ENCODE results near the gene OR2Y1.
"Not testable (repeated sequence)": the region's sequence is repeated elsewhere in the genome, so short reads cannot be mapped to it uniquely, and the experiment has no call there.

Gene OR2Y1

DNA sequence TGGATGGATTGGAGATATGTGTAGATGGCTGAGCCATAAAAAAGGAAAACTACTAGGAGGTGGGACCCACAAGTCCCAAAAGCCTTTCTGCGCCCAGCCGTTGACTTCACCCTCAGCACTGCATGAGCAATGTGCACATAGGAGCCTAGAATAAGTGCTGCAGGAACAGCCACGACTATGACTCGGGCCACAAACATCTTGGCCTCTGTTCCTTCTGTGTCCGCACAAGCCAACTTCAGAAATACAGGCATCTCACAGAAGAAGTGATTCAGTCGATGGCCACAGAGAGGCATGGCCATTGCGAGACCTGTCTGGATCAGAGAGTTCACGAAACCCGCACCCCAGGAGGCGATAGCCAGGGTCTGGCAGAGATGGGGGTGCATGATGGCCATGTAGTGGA lies 587 bp downstream of the OR2Y1 start:
- DNase-seq (ENCODE audit: low read depth, low spot score) = no peak

DNA sequence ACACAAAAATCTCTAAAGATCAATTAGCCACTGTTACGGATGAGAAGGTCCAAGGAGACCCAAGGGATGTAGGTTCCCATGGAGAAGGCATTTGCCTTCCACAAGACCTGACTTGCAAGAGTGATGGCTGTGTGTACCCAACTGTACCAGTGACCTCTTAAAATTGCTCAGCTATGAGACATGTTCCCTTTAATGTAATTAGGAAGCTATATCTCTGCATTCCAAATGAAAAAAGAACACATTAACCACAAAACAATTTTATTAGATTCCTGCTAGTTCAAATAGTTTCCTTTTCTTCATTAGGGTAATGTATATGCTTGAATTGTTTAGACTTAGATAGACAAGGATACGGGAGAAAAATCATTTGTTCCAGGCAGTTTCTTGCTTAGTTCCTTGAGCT lies 3.3 kb downstream of the OR2Y1 start:
- DNase-seq (ENCODE audit: low read depth, low spot score) = no peak

DNA sequence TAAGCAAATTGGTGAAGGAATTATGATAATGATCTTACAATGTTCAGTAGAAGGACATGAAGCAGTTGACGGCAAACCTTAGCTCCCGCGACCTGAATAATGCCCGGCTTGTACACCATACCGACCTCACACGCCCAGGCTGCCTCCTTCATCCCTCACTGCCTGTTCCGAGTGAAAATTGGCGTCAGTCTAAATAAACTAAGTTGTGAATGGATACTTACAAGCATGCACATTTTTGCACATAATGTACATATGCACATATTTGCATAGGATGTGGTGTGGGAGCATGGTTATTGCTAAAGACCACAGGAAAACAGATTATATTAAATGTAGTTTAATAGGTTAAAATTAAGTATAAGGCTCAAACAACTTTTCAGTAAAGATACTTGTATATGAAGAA lies 14.9 kb downstream of the OR2Y1 start:
- no peak for DNase-seq (ENCODE audit: low read depth, low spot score)

DNA sequence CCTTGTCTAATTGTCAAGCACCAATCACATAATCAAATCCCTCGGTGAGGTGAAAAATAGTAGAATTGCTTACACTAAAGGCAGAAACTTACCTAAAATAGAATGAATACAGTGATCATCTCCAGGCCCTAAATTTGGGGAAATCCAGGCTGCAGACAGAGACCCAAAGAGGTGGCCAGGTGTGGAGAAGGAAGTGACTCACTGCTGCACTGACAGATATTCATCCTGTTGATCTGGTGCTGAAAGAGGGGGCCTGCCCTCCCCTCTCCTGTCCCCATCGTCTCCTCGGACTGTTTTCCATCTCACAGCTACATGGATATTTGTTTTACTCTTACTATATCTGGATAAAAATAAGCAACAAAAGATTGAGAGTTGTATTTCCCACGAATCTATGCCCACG lies 15.9 kb downstream of the OR2Y1 start:
- DNase-seq (ENCODE audit: low read depth, low spot score) = no peak

DNA sequence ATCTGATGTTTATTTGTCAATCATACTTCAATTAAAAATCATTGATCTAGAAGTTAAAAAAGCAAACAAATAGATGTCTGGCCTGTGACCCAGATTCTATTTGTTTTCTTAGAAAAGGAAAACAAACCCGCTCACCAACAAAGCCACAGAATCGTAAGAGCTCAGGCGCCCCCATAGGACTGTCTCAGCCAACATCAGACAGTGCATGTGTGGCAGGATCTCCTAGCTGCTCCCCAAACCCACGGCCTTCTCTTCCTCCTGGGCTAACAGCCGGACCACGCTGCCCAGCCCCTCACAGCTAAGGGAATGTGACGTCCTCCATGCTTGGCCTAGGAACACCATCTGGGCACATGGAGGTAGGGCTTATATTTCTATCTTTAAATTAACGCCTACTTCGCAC lies 19.4 kb downstream of the OR2Y1 start:
- no peak for DNase-seq (ENCODE audit: low read depth, low spot score)

DNA sequence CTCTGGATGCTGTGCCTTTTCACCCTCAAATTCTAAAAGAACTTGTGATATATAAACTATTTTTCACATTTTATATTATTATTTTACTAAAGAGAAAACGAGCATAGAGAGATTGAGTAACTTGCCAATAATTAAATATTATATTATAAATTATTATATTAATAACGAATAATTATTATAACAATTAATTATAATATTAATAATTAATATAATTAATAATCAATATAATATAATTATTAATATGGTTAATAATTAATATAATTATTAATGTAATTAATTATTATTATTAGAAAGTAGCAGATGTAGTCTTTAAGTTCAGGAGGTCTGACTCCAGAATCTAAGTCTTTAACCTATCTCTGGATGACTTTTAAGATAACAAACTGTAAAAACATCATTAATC lies 20.1 kb downstream of the OR2Y1 start:
- no peak for DNase-seq (ENCODE audit: low read depth, low spot score)

DNA sequence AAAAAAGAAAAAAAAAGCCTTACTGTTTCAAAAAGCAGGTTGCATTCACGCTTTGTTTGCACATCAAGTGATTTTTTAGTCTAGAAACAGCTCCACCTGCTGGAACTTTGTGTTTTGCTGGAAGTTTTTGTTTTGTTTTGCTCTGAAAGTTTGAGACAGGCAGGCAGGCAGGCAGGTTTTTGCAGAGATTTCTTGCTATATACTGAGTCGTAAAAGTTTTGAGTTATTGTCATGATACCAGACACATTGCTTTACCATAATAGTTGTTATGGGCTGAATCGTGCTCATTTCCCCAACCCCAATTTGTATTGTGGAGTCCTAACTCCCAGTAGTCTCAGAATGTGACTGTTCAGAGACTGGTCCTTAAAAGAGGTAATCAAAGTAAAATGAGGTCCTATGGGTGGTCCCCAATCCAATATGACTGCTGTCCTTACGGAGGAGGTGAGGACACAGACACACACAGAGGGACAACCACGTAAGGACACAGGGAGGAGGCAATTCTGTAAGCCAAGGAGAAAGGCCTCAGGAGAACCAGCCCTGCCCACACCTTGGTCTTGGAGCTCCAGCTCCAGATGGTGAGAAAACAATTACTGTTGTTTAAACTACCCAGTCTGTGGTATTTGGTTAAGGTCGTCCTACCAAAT lies 20.9 kb downstream of the OR2Y1 start:
- DNase-seq (ENCODE audit: low read depth, low spot score) = peak; percentile 4

DNA sequence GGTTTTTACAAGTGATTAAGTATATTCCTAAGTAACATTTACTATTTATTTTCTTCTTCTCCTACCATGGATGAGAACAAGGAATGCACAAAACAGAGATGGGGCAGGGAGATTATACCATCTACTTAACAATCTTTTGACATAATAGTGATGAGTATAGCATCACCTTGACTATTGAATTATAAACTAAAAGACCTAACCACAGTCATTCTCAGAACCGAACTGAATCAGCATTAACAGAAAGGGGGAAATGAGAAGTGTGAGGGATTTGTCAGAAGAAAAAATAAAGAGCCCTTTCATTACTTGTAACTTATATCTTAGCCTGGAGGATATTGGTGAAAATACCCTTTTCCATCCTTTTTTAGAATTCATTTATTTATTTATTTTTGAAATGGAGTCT lies 21.9 kb downstream of the OR2Y1 start:
- no peak for DNase-seq (ENCODE audit: low read depth, low spot score)

DNA sequence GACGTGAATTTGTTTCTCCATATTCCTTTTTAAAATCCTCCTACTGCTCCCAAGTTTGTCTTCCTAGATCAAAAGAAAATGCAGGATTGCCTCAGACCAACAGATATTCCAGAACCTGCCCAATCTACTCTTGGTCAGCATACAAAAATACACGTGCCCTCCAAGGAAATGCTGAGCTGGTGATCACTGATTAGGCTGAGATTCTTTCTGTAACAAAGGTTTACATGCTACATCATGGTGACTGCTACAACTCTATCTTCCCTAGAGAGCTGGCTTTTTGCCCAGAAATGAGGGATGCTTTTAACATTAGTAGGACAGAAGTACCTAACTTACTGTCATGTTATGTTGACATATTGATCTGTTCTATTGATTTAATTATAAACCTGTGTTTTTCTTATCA lies 35.5 kb downstream of the OR2Y1 start:
- DNase-seq (ENCODE audit: low read depth, low spot score) = no peak

DNA sequence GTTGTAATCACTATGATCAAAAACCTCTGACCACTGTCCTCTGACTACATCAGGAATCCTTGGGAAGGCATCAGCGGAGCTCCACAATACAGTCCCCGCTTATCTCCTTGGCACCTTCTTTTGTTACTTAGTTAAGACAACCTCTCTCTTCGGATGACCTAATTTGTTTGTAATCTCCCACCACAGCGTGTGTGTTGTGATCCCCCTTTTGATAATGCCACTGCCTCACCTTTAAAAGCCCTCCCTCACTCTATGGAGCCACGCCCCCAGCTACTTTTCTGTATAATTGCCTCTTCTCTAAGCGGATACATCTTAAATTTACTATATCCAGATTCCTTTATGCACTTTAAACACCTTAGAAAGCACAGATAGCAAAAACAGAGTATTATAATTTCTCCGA lies 35.9 kb downstream of the OR2Y1 start:
- no peak for DNase-seq (ENCODE audit: low read depth, low spot score)

DNA sequence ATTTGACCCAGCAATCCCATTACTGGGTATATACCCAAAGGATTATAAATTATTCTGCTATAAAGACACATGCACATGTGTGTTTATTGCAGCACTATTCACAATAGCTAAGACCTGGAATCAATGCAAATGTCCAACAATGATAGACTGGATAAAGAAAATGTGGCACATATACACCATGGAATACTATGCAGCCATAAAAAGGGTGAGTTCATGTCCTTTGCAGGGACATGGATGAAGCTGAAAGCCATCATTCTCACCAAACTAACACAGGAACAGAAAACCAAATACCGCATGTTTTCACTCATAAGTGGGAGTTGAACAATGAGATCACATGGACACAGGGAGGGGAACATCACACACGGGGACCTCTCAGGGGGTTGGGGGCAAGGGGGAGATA lies 36.5 kb downstream of the OR2Y1 start:
- not testable (repeated sequence) for DNase-seq (ENCODE audit: low read depth, low spot score)

DNA sequence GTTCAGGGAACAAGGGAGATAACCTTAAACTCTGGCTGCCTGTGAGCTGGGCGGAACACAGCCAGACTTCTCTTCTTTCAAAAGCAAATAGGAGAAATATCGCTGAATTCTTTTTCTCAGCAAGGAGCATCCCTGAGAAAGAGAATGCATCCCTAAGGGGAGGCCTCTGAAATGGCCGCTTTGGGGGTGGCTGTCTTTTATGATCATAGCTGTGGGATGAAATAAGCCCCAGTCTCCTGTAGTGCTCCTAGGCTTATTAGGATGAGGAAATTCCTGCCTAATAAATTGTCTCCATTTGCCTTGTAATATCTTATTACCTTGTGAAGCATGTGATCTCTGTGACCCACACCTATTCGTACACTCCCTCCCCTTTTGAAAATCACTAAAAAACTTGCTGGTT lies 39.4 kb downstream of the OR2Y1 start:
- DNase-seq (ENCODE audit: low read depth, low spot score) = not testable (repeated sequence)

DNA sequence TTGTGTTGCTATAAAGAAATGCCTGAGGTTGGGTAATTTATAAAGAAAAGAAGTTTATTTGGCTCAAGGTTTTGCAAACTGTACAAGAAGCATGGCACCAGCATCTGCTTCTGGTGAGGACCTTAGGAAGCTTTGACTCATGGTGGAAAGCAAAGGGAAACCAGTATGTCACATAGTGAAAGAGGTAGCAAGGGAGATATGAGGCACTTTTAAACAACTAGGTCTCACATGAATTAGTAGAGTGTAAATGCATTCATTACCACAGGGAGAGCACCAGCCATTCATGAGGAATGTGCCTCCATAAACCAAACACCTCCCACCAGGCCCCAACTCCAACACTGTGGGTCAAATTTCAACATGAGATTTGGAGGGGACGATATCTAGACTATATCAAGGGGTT lies 40.8 kb downstream of the OR2Y1 start:
- no peak for DNase-seq (ENCODE audit: low read depth, low spot score)

DNA sequence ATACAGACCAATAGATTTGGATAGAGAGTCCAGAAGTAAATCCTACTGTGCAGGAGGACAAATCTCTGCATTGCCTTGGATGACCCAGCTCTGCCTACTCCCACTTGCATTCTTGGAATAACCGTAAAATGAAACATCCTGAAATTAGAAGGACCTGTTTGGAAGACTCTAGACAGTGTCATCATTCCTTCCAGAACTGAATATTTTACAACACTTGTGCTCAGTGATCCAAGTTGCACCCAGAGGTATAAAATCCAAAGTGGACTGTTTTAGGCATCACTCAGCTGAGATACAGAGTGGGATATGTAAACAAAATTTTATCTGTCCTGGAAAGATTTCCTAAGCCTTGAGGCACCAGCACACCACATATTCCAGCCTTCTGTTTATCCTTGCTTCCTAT lies 43.7 kb downstream of the OR2Y1 start:
- DNase-seq (ENCODE audit: low read depth, low spot score) = no peak

DNA sequence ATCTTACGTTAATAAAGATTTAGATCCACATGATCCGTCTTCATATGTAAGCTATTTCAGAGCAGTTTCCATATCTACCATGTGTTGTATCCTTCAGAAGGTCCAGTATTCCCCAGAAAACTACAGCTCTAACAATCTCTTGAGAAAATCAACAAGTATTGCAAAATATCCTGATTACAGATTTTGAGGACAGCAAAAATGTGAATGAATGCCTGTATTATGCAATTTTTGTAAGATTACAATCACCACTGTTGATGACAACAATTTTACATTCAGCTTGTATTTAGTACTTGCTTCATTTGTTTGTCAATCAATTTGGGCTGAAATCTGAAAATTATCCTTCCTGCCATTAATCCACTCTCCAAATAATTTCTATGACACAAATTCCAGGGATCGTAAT lies 47.4 kb downstream of the OR2Y1 start:
- no peak for DNase-seq (ENCODE audit: low read depth, low spot score)

DNA sequence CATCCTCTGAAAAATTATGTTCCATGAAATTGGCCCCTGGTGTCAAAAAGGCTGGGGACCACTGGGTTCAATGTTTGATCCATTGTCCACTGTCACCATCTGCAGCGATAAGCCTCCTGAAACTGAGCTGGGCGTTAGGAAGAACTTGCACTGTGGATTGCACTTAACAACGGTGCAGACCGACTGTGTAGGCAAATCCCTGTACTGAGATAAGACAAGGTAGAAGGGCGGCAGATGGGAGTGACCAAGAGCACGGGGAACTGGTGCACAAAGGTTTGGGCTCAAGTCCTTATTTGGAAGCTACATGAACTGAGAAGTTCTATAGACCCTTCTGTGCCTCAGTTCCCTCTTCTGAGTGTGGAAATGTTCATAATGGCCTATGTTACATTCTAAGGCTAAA lies 48.8 kb downstream of the OR2Y1 start:
- DNase-seq (ENCODE audit: low read depth, low spot score) = no peak

DNA sequence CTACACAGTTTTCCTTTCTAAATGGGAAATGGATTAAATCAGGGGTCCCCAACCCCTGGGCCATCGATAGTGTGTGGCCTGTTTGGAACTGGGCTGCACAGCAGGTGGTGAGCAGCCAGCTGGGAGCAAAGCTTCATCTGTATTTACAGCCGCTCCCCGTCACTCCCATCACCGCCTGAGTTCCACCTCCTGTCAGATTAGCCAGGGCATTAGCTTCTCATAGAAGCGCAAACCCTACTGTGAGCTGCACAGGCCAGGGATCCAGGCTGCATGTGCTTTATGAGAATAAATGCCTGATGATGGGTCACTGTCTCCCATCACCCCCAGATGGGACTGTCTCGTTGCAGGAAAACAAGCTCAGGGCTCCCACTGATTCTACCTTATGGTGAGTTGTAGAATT lies 49.3 kb downstream of the OR2Y1 start:
- no peak for DNase-seq (ENCODE audit: low read depth, low spot score)

DNA sequence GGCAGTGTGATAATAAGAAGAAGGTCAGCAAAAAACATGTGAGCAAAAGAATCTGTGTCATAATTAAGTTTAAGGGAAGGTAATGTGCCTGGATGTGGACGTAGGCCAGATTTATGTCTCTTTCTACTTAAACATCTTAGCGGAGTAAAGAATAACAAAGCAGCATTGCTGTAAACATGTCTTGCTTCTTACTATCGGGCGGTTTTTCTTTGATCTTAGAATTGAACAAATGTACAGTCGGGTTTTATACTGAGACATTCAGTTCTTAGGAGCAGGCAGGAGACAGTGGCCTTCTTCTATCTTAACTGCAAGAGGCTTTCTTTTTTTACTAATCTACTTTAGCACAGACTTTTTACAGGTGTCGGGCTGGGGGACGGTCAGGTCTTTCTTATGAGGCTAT lies 50.1 kb downstream of the OR2Y1 start:
- no peak for DNase-seq (ENCODE audit: low read depth, low spot score)

Data from activated CD4-positive, CD25-positive, alpha-beta regulatory T cell treated with anti-CD3 and anti-CD28 coated beads, Interleukin-2, amount 50 U/mL, for 16 hours (primary cell).